ENCODE measurements around the gene CFAP53. TPM values are rescaled to one million over a fixed set of nuclear protein-coding genes. Genes with fewer than 3 reads are reported as not detected.

Gene CFAP53
- 0.71 and 0.74 TPM in 2 replicates for total RNA-seq

GRCh38 chr18:50266248-50266704 is at the start of gene CFAP53:
Gene CFAP53, minus strand, starts transcription at chr18:50266495. Its CDS starts 91 bp downstream, at chr18:50266404.

GRCh38 chr18:50287441-50288347 is 21.4 kb upstream of the CFAP53 start, which contains the start of gene CXXC1:
Gene CXXC1, minus strand, starts transcription at chr18:50287692. Its CDS starts 103 bp downstream, at chr18:50287589.

GRCh38 chr18:50281295-50281971 is 15.1 kb upstream of the CFAP53 start, which contains the start of gene MBD1:
Gene MBD1, minus strand, starts transcription at chr18:50281523. Its CDS starts 1,531 bp downstream, at chr18:50279992.

GRCh38 chr18:50194631-50195532 is 71.4 kb downstream of the CFAP53 start, which contains the start of gene MYO5B:
Gene MYO5B, minus strand, starts transcription at chr18:50195147. Its CDS starts 354 bp downstream, at chr18:50194793.

Other genes with a start within 250 kb of the CFAP53 start
- gene MYO5B, start 71.3 kb downstream of the CFAP53 start, total RNA-seq = 0.18 and 0.28 TPM in 2 replicates
- gene MBD1, start 15.0 kb upstream of the CFAP53 start, total RNA-seq = 55.6 and 75.3 TPM in 2 replicates
- gene CXXC1, start 21.2 kb upstream of the CFAP53 start, total RNA-seq = 40.5 and 47.1 TPM in 2 replicates
- 6.6 and 8.1 TPM in 2 replicates for gene SKA1, start 108.6 kb upstream of the CFAP53 start, total RNA-seq

Data from smooth muscle cell of bladder (primary cell).